ENCODE measurements around the gene NRSN1.

DNA sequence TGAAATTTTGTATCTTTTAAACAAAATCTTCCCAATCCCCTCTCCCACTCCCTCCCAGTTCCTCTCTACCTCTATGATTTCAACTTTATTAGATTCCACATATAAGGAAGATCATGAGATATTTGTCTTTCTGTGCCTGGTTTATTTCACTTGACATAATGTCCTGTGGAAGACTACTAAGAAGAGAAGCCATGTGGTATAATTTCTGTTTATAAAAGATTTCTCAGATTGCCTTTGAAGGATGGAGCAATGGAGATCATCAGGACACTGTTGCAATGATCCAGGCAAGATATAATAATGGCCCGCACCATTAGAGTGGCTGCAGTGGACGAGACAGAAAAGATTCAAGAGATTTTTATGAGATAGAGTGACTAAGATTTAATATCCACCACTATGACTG lies 13.1 kb downstream of the NRSN1 start:
- TF ChIP-seq, protein P1, sequence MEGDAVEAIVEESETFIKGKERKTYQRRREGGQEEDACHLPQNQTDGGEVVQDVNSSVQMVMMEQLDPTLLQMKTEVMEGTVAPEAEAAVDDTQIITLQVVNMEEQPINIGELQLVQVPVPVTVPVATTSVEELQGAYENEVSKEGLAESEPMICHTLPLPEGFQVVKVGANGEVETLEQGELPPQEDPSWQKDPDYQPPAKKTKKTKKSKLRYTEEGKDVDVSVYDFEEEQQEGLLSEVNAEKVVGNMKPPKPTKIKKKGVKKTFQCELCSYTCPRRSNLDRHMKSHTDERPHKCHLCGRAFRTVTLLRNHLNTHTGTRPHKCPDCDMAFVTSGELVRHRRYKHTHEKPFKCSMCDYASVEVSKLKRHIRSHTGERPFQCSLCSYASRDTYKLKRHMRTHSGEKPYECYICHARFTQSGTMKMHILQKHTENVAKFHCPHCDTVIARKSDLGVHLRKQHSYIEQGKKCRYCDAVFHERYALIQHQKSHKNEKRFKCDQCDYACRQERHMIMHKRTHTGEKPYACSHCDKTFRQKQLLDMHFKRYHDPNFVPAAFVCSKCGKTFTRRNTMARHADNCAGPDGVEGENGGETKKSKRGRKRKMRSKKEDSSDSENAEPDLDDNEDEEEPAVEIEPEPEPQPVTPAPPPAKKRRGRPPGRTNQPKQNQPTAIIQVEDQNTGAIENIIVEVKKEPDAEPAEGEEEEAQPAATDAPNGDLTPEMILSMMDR (IDR thresholded peaks at IDR 0.05), result no peak
- TF ChIP-seq POLR2A (IDR thresholded peaks at IDR 0.05) (no peak), POLR2AphosphoS5 (IDR thresholded peaks at IDR 0.05) (no peak)
